Stimulated activated CD4-positive, alpha-beta T cell treated with anti-CD3 and anti-CD28 coated beads, TNF-alpha, amount 100 ng/mL, for 1 hour (primary cell): ENCODE results near the gene ANKRD22.

ENCODE experiments used
- DNase-seq, 3 donors: peaks; one replicate each; pipeline ENCODE4 v3.0.0-alpha.2; 2020; ENCODE audit warnings: low read depth in 3 of 3, low spot score in 1 of 3

Gene ANKRD22

GRCh38 chr10:88802523-88803285 lies 48.9 kb downstream of the ANKRD22 start, which contains the start of gene LIPM:
Gene LIPM, plus strand, starts transcription at chr10:88802730. Its CDS starts 167 bp downstream, at chr10:88802897.
- no peak for DNase-seq

GRCh38 chr10:88800152-88801125 lies 51.2 kb downstream of the ANKRD22 start:
- no peak for DNase-seq

- DNase-seq: no peak
Measured at GRCh38 chr10:88794731-88795130, 56.9 kb downstream of the ANKRD22 start.

GRCh38 chr10:88793712-88794299 lies 57.8 kb downstream of the ANKRD22 start:
- DNase-seq: no peak

- DNase-seq: no peak
Measured at GRCh38 chr10:88792661-88793060, 59.0 kb downstream of the ANKRD22 start.

GRCh38 chr10:88791924-88792323 lies 59.7 kb downstream of the ANKRD22 start:
- DNase-seq: no peak

GRCh38 chr10:88788924-88789323 lies 62.7 kb downstream of the ANKRD22 start:
- DNase-seq: no peak

GRCh38 chr10:88787463-88787862 lies 64.2 kb downstream of the ANKRD22 start:
- no peak for DNase-seq

- no peak for DNase-seq
Measured at GRCh38 chr10:88786032-88786770, 65.4 kb downstream of the ANKRD22 start.

GRCh38 chr10:88783724-88784123 lies 67.9 kb downstream of the ANKRD22 start:
- no peak for DNase-seq

GRCh38 chr10:88782222-88782621 lies 69.4 kb downstream of the ANKRD22 start:
- no peak for DNase-seq

- no peak for DNase-seq
Measured at GRCh38 chr10:88781206-88781605, 70.4 kb downstream of the ANKRD22 start.
